ENCODE data around the gene SLC25A33.

The SLC25A33 gene

DNA sequence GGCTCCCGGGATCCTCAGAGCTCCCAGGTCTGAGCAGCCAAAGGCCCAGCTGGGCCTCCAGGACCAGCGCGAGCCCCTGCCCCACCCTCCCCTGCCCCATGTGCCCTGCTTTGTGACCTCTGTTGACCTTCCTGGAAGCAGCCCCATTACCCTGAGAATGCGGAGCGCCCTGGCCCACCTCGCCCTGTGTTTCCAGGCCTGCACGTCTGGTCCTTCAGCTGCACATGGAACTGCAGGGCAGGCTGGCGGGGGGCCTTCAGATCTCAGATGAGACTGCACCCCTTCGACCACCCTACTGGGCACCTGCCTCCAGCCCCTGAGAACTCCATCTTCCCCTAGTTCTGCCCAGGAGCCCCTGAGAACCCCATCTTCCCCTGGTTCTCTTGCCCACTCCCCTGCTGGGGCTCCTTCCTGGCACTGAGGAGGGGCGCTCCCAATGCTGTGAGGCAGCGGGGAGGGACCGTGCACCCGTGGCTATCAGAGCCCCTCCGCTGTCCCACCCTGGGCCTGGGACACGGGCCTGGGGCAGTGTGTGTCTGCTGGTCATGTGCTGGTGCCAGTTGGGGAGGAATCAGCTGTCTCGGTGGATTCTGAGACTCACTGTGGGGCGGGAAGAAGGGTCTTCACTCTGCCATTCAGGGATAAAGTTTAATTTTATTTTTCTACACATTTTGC, 74.5 kb downstream of the SLC25A33 start (continued):
- TF ChIP-seq ZNF670 (tag by site-specific recombination; IDR thresholded peaks at IDR 0.05; ENCODE audit: low read depth) (no peak), ZNF214 (tag by site-specific recombination; IDR thresholded peaks at IDR 0.05; ENCODE audit: borderline replicate concordance) (no peak), ZNF311 (tag by site-specific recombination; IDR thresholded peaks at IDR 0.05; ENCODE audit: borderline replicate concordance) (no peak)

DNA sequence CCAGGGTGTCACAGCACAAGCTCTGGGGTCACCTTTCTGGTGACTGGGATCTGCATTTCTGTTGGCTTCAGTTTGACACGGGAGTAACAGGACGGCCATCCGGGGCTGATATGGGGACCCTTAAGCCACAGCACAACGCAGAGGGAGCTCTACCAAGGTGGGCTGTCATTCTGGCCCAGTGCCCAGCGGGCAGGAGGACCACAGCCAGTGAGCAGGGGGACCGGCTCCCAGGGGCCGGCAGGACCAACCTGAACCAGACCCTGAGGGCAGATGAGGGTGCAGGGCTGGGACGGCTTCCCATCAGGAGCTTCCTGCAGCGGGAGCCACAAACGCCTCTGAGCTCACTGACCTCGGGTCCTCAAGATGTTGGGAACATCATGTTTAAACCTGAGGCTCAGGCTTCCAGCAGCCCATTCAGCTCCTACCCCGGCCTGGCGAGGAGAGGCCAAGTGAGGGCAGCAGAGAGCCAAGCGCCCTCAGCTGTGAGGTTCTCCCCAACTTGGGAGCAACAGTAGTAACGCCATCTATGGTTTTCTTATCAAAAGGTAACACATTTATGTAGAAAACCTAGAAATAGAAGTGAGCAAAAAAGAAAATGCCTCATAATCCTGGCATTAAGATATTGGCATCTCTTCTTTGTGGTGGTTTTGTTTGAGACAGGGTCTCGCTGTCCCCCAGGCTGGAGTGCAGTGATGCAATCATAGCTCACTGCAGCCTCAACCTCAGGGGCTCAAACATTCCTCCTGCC, 76.2 kb downstream of the SLC25A33 start:
- CTCF ChIA-PET, result interaction anchor here (0.5 to 3.1 kb wide), 18 partner anchors 8 to 472 kb away, joined by 3 to 15 read pairs (median 3); no protein-coding TSS in a partner anchor
- H3K27ac ChIP-seq (ENCODE audit: extremely low read depth, low read depth, low read length), result no peak overlapping the region

DNA sequence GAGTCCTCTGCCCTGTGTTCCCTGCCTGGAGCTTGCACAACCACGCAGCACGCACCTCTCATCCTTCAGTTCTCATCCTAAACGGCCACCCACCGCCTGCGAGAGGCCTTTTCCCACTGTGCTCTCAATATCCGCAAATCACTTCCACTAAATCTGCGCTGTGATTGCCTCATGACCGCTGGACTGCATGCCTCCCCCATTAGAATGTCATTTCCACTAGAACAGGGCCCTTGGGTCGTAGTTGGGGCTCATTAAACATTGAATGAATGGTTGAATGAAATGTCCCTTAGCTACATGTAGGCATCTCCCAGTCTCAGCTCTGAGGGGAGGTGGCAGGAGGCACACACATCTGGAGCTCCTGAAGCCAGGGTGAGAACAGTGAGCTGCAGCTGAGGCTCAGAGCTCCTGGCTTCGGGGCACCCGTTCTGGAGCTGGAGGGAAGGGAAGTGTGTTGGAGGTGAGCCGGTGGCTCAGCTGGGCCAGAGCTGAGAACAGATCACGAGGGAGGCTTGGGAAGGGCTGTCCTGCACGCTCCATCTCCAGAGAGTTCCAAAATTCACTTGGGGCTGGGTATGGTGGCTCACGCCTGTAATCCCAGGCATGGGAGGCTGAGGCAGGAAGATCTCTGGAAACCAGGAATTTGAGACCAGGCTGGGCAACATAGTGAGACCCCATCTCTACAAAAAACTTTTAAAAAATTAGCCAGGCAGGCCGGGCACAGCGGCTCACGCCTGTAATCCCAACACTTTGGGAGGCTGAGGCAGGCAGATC, 79.8 kb downstream of the SLC25A33 start:
- Histone ChIP-seq H3K27ac (ENCODE audit: extremely low read depth, low read depth, low read length) (no peak overlapping the region), H3K36me3 (ENCODE audit: control insufficient read depth in 2 of 2, insufficient read depth in 1 of 2, low read length in 2 of 2) (no peaks in the 10 kb centered on the region), H3K4me1 (ENCODE audit: control insufficient read depth, insufficient read depth, low read length) (no peaks in the 10 kb centered on the region), H3K4me3 (ENCODE audit: low read depth, low read length) (no peak overlapping the region), H3K9me3 (ENCODE audit: control insufficient read depth, insufficient read depth, low read depth, low read length) (no peaks in the 10 kb centered on the region)
- ChIA-PET POLR2A (no interaction called here), CTCF (no interaction called here)
- TF ChIP-seq ZNF184 (tag by site-specific recombination; IDR thresholded peaks at IDR 0.05) (no peak), ZSCAN30 (tag by site-specific recombination; IDR thresholded peaks at IDR 0.05) (no peak), ZNF121 (tag by site-specific recombination; IDR thresholded peaks at IDR 0.05) (peak; percentile 84), ZNF600 (tag by site-specific recombination; IDR thresholded peaks at IDR 0.05) (peak; percentile 70), ZNF335 (tag by site-specific recombination; conservative IDR thresholded peaks at IDR 0.05) (no peak), ZNF132 (tag by site-specific recombination; IDR thresholded peaks at IDR 0.05; ENCODE audit: borderline replicate concordance) (no peak), YY1 (tag by site-specific recombination; IDR thresholded peaks at IDR 0.05) (no peak), PRDM1 (tag by site-specific recombination; IDR thresholded peaks at IDR 0.05) (no peak), ZBTB20 (tag by site-specific recombination; IDR thresholded peaks at IDR 0.05) (no peak), ZNF677 (tag by site-specific recombination; IDR thresholded peaks at IDR 0.05) (no peak)
- TF ChIP-seq, protein P1, sequence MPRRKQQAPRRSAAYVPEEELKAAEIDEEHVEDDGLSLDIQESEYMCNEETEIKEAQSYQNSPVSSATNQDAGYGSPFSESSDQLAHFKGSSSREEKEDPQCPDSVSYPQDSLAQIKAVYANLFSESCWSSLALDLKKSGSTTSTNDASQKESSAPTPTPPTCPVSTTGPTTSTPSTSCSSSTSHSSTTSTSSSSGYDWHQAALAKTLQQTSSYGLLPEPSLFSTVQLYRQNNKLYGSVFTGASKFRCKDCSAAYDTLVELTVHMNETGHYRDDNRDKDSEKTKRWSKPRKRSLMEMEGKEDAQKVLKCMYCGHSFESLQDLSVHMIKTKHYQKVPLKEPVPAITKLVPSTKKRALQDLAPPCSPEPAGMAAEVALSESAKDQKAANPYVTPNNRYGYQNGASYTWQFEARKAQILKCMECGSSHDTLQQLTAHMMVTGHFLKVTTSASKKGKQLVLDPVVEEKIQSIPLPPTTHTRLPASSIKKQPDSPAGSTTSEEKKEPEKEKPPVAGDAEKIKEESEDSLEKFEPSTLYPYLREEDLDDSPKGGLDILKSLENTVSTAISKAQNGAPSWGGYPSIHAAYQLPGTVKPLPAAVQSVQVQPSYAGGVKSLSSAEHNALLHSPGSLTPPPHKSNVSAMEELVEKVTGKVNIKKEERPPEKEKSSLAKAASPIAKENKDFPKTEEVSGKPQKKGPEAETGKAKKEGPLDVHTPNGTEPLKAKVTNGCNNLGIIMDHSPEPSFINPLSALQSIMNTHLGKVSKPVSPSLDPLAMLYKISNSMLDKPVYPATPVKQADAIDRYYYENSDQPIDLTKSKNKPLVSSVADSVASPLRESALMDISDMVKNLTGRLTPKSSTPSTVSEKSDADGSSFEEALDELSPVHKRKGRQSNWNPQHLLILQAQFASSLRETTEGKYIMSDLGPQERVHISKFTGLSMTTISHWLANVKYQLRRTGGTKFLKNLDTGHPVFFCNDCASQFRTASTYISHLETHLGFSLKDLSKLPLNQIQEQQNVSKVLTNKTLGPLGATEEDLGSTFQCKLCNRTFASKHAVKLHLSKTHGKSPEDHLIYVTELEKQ (tag by site-specific recombination; IDR thresholded peaks at IDR 0.05; ENCODE audit: borderline replicate concordance), result no peak
- TF ChIP-seq, protein P2, sequence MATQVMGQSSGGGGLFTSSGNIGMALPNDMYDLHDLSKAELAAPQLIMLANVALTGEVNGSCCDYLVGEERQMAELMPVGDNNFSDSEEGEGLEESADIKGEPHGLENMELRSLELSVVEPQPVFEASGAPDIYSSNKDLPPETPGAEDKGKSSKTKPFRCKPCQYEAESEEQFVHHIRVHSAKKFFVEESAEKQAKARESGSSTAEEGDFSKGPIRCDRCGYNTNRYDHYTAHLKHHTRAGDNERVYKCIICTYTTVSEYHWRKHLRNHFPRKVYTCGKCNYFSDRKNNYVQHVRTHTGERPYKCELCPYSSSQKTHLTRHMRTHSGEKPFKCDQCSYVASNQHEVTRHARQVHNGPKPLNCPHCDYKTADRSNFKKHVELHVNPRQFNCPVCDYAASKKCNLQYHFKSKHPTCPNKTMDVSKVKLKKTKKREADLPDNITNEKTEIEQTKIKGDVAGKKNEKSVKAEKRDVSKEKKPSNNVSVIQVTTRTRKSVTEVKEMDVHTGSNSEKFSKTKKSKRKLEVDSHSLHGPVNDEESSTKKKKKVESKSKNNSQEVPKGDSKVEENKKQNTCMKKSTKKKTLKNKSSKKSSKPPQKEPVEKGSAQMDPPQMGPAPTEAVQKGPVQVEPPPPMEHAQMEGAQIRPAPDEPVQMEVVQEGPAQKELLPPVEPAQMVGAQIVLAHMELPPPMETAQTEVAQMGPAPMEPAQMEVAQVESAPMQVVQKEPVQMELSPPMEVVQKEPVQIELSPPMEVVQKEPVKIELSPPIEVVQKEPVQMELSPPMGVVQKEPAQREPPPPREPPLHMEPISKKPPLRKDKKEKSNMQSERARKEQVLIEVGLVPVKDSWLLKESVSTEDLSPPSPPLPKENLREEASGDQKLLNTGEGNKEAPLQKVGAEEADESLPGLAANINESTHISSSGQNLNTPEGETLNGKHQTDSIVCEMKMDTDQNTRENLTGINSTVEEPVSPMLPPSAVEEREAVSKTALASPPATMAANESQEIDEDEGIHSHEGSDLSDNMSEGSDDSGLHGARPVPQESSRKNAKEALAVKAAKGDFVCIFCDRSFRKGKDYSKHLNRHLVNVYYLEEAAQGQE (tag by site-specific recombination; IDR thresholded peaks at IDR 0.05), result no peak
- TF ChIP-seq, protein P3, sequence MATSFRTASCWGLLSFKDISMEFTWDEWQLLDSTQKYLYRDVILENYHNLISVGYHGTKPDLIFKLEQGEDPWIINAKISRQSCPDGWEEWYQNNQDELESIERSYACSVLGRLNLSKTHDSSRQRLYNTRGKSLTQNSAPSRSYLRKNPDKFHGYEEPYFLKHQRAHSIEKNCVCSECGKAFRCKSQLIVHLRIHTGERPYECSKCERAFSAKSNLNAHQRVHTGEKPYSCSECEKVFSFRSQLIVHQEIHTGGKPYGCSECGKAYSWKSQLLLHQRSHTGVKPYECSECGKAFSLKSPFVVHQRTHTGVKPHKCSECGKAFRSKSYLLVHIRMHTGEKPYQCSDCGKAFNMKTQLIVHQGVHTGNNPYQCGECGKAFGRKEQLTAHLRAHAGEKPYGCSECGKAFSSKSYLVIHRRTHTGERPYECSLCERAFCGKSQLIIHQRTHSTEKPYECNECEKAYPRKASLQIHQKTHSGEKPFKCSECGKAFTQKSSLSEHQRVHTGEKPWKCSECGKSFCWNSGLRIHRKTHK (tag by site-specific recombination; IDR thresholded peaks at IDR 0.05), result no peak

More for the DNA sequence above, 76.2 kb downstream of the SLC25A33 start:
- Histone ChIP-seq H3K4me3 (ENCODE audit: low read depth, low read length) (no peak overlapping the region), H3K9me3 (ENCODE audit: control insufficient read depth, insufficient read depth, low read depth, low read length) (no peaks in the 10 kb centered on the region), H3K36me3 (ENCODE audit: control insufficient read depth in 2 of 2, insufficient read depth in 1 of 2, low read length in 2 of 2) (peaks cover 0 to 35% of the 10 kb centered on the region in 2 experiments; a peak in 2 of 3 replicates), H3K4me1 (ENCODE audit: control insufficient read depth, insufficient read depth, low read length) (no peaks in the 10 kb centered on the region)
- POLR2A ChIA-PET, result interaction anchor here (1.4 kb wide), 1 partner anchor 76 kb away, joined by 3 read pairs; the partner anchor contains the start of gene SLC25A33
- TF ChIP-seq ZNF121 (tag by site-specific recombination; IDR thresholded peaks at IDR 0.05), result no peak
- TF ChIP-seq, protein P4, sequence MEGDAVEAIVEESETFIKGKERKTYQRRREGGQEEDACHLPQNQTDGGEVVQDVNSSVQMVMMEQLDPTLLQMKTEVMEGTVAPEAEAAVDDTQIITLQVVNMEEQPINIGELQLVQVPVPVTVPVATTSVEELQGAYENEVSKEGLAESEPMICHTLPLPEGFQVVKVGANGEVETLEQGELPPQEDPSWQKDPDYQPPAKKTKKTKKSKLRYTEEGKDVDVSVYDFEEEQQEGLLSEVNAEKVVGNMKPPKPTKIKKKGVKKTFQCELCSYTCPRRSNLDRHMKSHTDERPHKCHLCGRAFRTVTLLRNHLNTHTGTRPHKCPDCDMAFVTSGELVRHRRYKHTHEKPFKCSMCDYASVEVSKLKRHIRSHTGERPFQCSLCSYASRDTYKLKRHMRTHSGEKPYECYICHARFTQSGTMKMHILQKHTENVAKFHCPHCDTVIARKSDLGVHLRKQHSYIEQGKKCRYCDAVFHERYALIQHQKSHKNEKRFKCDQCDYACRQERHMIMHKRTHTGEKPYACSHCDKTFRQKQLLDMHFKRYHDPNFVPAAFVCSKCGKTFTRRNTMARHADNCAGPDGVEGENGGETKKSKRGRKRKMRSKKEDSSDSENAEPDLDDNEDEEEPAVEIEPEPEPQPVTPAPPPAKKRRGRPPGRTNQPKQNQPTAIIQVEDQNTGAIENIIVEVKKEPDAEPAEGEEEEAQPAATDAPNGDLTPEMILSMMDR (tag by site-specific recombination; IDR thresholded peaks at IDR 0.05), result peak; percentile 70
- peak; percentile 30; the same call in 1 of the 2 replicates for TF ChIP-seq SCRT2 (tag by site-specific recombination; IDR thresholded peaks at IDR 0.05)

Measured in HEK293 (cell line).